ENCODE measurements around the gene NHLRC4. TPM values are rescaled to one million over a fixed set of nuclear protein-coding genes. Genes with fewer than 3 reads are reported as not detected.

NHLRC4 gene
- total and polyA plus RNA-seq, 7 experiments from 2014 or later, result 1.6 to 5.8 (median 4.6) TPM

DNA sequence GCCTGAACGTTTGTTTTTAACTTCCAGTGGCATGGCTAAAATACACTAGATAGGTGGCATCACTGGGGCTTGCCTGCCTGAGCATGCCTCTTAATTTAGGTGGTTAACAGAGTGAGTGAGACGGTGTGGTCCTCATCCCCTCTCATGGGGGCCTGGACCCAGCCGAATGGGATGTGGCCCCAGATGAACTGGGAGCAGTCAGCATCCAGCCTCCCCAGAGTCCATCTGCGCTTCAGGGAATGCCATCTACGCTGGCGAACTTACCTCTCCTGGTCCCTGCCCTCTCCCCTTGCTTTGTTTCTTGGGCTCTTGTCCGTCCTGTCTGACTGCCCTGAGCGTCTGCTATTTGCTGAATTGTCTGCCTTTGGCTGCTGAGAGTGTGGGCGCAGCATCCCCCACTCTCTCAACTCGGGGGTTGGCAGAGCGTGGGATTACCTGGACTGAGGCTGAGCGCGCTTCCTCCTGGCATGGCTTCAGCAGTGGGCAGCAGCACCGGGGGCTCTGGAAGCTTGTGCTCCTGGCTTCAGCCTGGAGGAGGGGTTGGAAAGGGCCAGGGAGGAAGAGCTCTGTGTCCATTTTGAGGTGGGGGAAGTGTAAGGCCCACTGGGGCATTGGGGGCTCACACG lies 25.2 kb downstream of the NHLRC4 start:
- Histone ChIP-seq H3K36me3 (ENCODE audit: control insufficient read depth in 2 of 3, insufficient read depth in 3 of 3, low read length in 3 of 3) (peaks cover 0 to 22% (median 0%) of the 10 kb centered on the region in 3 experiments), H3K9me3 (ENCODE audit: control insufficient read depth in 2 of 3, low read length in 3 of 3) (no peaks in the 10 kb centered on the region), H3K4me1 (ENCODE audit: control insufficient read depth in 2 of 2, insufficient read depth in 2 of 2, low read length in 2 of 2) (peaks cover 15 to 17% of the 10 kb centered on the region in 2 donors), H3K27ac (ENCODE audit: low read depth, low read length) (no peak overlapping the region), H3K4me3 (ENCODE audit: low read length) (no peak overlapping the region), H3K27me3 (ENCODE audit: control insufficient read depth in 2 of 2, insufficient read depth in 2 of 2, low read length in 2 of 2) (no peaks in the 10 kb centered on the region)
- ChIA-PET POLR2A (interaction anchor here (0.8 kb wide), 1 partner anchor 60 kb away, joined by 3 read pairs; no protein-coding TSS in a partner anchor), CTCF (no interaction called here)
- DNase-seq (no peak), ATAC-seq (no peak)
- H3K4me3 Mint-ChIP-seq, result peak overlapping the region; percentile 69 to 98 (median 87)
- H3K9me3 Mint-ChIP-seq, result peaks cover 0 to 1% (median 0%) of the 10 kb centered on the region in 11 donors
- intact Hi-C loops (cut with micrococcal nuclease), result no loop called here
- H3K27me3 Mint-ChIP-seq, result no peaks in the 10 kb centered on the region
- H3K27ac Mint-ChIP-seq, result peak overlapping the region in 3 of 9 donors; percentile 47 to 57 (median 48)
- peaks cover 25 to 52% (median 45%) of the 10 kb centered on the region in 7 donors for H3K4me1 Mint-ChIP-seq
- peaks cover 0 to 10% (median 0%) of the 10 kb centered on the region in 5 donors for H3K36me3 Mint-ChIP-seq

DNA sequence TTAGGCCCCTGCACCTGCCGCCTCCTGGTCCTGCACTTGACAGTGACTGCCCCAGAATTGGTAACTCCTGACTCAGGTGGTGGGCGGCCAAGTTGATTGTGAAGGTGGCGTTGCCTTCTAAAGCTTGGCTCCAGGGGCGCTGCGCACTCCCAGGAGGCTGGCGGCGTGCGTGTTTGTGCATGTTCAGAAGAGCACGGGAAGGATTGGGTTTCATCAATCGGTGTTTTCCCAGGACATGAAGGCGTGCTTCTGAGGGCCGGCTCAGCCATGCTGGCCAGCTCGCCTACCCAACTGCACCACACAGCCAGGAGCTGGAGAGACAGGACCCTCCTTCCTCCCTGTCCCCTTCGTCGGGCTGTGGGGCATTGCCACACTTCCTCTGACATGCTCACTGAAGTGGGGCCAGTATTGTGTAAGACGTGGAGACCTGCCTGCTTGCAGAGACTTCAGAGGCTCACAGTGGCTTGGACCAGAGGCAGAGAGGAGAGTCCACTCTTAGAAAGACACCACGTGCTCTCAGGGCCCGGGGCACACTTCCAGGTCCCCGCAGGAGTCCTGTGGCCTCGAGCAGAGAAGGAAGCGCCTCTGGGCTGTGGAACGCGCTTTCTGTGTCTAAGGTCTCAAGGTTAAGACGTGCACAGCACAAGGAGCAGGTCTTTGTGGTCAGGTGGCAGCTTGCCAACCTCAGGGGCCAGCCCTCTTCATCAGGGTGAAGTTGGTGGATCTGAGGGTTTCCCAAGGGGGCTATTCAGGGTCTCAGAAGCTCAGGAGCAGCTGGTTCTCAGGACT lies 25.9 kb downstream of the NHLRC4 start:
- H3K36me3 ChIP-seq (ENCODE audit: control insufficient read depth in 2 of 3, insufficient read depth in 3 of 3, low read length in 3 of 3), result peaks cover 0 to 22% (median 0%) of the 10 kb centered on the region in 3 experiments
- peaks cover 14 to 17% of the 10 kb centered on the region in 2 donors for H3K4me1 ChIP-seq (ENCODE audit: control insufficient read depth in 2 of 2, insufficient read depth in 2 of 2, low read length in 2 of 2)
- H3K27me3 ChIP-seq (ENCODE audit: control insufficient read depth in 2 of 2, insufficient read depth in 2 of 2, low read length in 2 of 2), result no peaks in the 10 kb centered on the region
- Mint-ChIP-seq H3K4me1 (peaks cover 23 to 49% (median 41%) of the 10 kb centered on the region in 7 donors), H3K4me3 (no peak overlapping the region), H3K36me3 (peaks cover 0 to 11% (median 0%) of the 10 kb centered on the region in 5 donors), H3K9me3 (peaks cover 0 to 1% (median 0%) of the 10 kb centered on the region in 11 donors), H3K27ac (peak overlapping the region in 3 of 9 donors; percentile 5 to 57 (median 48)), H3K27me3 (no peaks in the 10 kb centered on the region)
- ChIA-PET CTCF (no interaction called here), POLR2A (interaction anchor here (0.5 to 0.8 kb wide), 2 partner anchors 20 to 59 kb away, joined by 3 read pairs; no protein-coding TSS in a partner anchor)
- intact Hi-C loops (cut with micrococcal nuclease), result no loop called here
- H3K4me3 ChIP-seq (ENCODE audit: low read length), result no peak overlapping the region
- no peak overlapping the region for H3K27ac ChIP-seq (ENCODE audit: low read depth, low read length)
- H3K9me3 ChIP-seq (ENCODE audit: control insufficient read depth in 2 of 3, low read length in 3 of 3), result no peaks in the 10 kb centered on the region
- ATAC-seq (no peak), DNase-seq (no peak)

DNA sequence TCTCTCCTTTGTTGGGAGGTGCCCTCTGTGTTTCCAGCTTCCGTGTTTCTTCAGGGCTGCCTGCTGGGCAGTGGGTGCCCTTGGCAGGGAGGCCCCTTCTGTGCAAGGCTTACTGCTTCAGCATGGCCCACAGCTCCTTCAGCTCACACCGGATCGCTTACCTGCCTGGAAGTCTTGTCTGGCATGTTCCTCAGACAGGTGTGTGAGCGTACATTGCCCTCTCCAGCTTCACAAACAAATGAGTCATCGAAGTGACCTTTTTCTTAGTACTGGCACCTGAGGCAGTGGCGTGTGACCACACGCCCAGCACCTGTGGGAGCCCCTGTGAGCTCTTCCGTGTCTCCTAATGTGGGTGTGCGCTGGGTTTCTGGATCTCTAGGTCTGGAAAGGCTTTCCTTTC lies 26.6 kb downstream of the NHLRC4 start:
- Mint-ChIP-seq H3K4me1 (peaks cover 17 to 44% (median 36%) of the 10 kb centered on the region in 7 donors), H3K36me3 (peaks cover 0 to 11% (median 0%) of the 10 kb centered on the region in 5 donors), H3K9me3 (peaks cover 0 to 1% (median 0%) of the 10 kb centered on the region in 11 donors), H3K27me3 (no peaks in the 10 kb centered on the region), H3K4me3 (peak overlapping the region in 2 of 10 donors; percentile 14 to 56), H3K27ac (no peak overlapping the region)
- intact Hi-C loops (cut with micrococcal nuclease), result no loop called here
- H3K36me3 ChIP-seq (ENCODE audit: control insufficient read depth in 2 of 3, insufficient read depth in 3 of 3, low read length in 3 of 3), result peaks cover 0 to 22% (median 0%) of the 10 kb centered on the region in 3 experiments
- H3K4me3 ChIP-seq (ENCODE audit: low read length), result no peak overlapping the region
- POLR2A ChIA-PET, result interaction anchor here (0.5 kb wide), 1 partner anchor 21 kb away, joined by 3 read pairs; no protein-coding TSS in a partner anchor
- no peak for ATAC-seq
- H3K4me1 ChIP-seq (ENCODE audit: control insufficient read depth in 2 of 2, insufficient read depth in 2 of 2, low read length in 2 of 2), result peaks cover 8 to 10% of the 10 kb centered on the region in 2 donors
- CTCF ChIA-PET, result no interaction called here
- H3K9me3 ChIP-seq (ENCODE audit: control insufficient read depth in 2 of 3, low read length in 3 of 3), result no peaks in the 10 kb centered on the region
- no peaks in the 10 kb centered on the region for H3K27me3 ChIP-seq (ENCODE audit: control insufficient read depth in 2 of 2, insufficient read depth in 2 of 2, low read length in 2 of 2)
- H3K27ac ChIP-seq (ENCODE audit: low read depth, low read length), result no peak overlapping the region
- DNase-seq, result no peak

DNA sequence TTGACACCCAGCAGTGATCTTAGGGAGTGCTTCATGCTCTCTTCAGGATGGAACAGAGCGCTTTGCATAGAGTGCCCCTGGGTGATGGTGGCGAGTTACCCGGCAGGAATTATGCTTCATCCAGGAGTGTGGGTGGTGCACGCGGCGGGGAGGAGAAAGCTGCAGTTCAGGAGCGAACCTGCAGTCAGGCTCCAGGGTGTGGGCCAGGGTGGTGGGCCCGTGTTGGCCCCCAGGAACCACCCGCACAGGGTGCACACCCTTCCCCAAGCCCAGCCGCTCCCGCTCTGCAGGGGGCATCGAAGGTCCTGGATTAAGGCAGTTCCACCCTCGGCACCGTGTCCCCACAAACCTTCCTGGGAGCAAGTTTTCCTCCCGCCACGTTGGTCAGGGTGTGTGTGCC lies 27.0 kb downstream of the NHLRC4 start:
- ChIA-PET POLR2A (interaction anchor here (0.8 kb wide), 1 partner anchor 10 kb away, joined by 3 read pairs; no protein-coding TSS in a partner anchor), CTCF (no interaction called here)
- Histone ChIP-seq H3K4me3 (ENCODE audit: low read length) (no peak overlapping the region), H3K9me3 (ENCODE audit: control insufficient read depth in 2 of 3, low read length in 3 of 3) (no peaks in the 10 kb centered on the region), H3K27me3 (ENCODE audit: control insufficient read depth in 2 of 2, insufficient read depth in 2 of 2, low read length in 2 of 2) (no peaks in the 10 kb centered on the region), H3K36me3 (ENCODE audit: control insufficient read depth in 2 of 3, insufficient read depth in 3 of 3, low read length in 3 of 3) (peaks cover 0 to 22% (median 0%) of the 10 kb centered on the region in 3 experiments), H3K4me1 (ENCODE audit: control insufficient read depth in 2 of 2, insufficient read depth in 2 of 2, low read length in 2 of 2) (peaks cover 8 to 9% of the 10 kb centered on the region in 2 donors), H3K27ac (ENCODE audit: low read depth, low read length) (no peak overlapping the region)
- no peaks in the 10 kb centered on the region for H3K27me3 Mint-ChIP-seq
- H3K36me3 Mint-ChIP-seq, result peaks cover 0 to 13% (median 0%) of the 10 kb centered on the region in 5 donors
- intact Hi-C loops (cut with micrococcal nuclease), result no loop called here
- ATAC-seq (no peak), DNase-seq (no peak)
- H3K9me3 Mint-ChIP-seq, result no peaks in the 10 kb centered on the region
- H3K27ac Mint-ChIP-seq, result no peak overlapping the region
- H3K4me1 Mint-ChIP-seq, result peaks cover 14 to 43% (median 34%) of the 10 kb centered on the region in 7 donors
- peak overlapping the region in 1 of 10 donors; percentile 76 for H3K4me3 Mint-ChIP-seq

DNA sequence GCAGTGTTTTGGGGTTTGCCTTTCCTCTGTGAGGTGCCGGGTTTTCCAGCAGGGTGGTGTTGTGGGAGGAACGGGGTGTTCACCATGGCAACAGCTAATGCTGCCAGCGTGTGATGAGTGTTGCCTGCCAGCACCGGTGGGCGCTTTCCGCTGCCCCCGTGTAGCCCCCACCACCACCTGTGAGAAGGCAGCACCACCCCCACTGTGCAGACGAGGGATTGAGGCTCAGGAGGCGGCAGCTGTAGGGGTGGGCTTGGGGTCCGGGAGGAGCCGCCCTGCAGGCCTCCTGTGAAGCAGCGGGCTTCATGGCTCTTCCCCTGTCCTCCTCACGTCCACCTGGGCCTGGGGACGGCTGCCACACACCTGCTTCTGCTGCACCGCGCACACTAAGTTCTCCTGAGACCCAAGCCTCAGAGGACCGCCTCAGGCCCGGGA lies 28.3 kb downstream of the NHLRC4 start:
- Mint-ChIP-seq H3K27ac (no peak overlapping the region), H3K4me3 (no peak overlapping the region), H3K36me3 (peaks cover 0 to 15% (median 0%) of the 10 kb centered on the region in 5 donors), H3K9me3 (no peaks in the 10 kb centered on the region), H3K4me1 (peaks cover 14 to 43% (median 34%) of the 10 kb centered on the region in 7 donors), H3K27me3 (no peaks in the 10 kb centered on the region)
- no peak overlapping the region for H3K4me3 ChIP-seq (ENCODE audit: low read length)
- H3K4me1 ChIP-seq (ENCODE audit: control insufficient read depth in 2 of 2, insufficient read depth in 2 of 2, low read length in 2 of 2), result peaks cover 8 to 9% of the 10 kb centered on the region in 2 donors
- H3K9me3 ChIP-seq (ENCODE audit: control insufficient read depth in 2 of 3, low read length in 3 of 3), result no peaks in the 10 kb centered on the region
- ATAC-seq, result no peak
- H3K27ac ChIP-seq (ENCODE audit: low read depth, low read length), result no peak overlapping the region
- DNase-seq, result no peak
- peaks cover 0 to 16% (median 0%) of the 10 kb centered on the region in 3 experiments for H3K36me3 ChIP-seq (ENCODE audit: control insufficient read depth in 2 of 3, insufficient read depth in 3 of 3, low read length in 3 of 3)
- H3K27me3 ChIP-seq (ENCODE audit: control insufficient read depth in 2 of 2, insufficient read depth in 2 of 2, low read length in 2 of 2), result no peaks in the 10 kb centered on the region
- intact Hi-C loops (cut with micrococcal nuclease), result no loop called here
- ChIA-PET POLR2A (no interaction called here), CTCF (no interaction called here)

DNA sequence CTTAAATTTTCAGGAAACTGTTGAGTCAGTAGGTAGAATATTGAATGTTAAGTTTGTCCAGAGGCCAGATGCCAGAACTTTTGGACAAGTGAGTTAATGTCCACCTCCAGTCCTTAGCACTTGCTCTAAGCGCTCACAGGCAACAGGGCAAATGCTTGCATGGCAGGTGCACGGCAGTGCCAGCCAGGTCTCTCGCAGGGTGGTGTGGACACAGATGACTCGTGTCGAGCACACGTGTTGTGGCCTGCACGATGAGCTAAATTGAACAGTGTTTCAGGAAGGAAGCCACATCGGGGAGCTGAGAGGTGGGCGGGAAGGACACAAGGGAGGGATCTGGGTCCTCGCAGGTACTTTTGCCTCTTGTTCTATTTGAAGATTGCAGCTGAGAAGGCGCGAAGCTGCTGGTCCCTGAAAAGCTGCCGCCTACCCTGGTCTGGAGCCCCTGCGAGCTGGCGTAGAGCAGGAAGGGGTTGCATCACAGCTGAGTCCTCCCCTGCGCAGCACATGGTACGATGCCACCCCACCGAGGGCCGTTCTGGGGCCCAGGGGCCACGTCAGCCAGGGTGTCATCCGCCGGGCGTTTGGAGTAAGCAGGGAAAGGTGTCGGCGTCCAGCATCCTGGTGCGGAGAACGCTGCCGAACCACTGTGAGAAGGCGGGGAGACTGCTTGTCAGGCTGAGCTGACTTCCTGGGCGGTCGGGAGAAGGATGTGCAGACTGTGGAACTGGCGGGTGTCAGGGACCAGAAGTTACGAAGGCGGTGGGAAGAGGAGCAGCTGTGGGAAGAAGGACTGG lies 29.3 kb downstream of the NHLRC4 start:
- Mint-ChIP-seq H3K27ac (peak overlapping the region in 1 of 9 donors; percentile 41), H3K4me3 (no peak overlapping the region), H3K4me1 (peaks cover 8 to 38% (median 26%) of the 10 kb centered on the region in 7 donors), H3K9me3 (no peaks in the 10 kb centered on the region), H3K36me3 (peaks cover 0 to 12% (median 0%) of the 10 kb centered on the region in 5 donors), H3K27me3 (no peaks in the 10 kb centered on the region)
- ChIA-PET POLR2A (no interaction called here), CTCF (no interaction called here)
- intact Hi-C loops (cut with micrococcal nuclease), result no loop called here
- Histone ChIP-seq H3K4me1 (ENCODE audit: control insufficient read depth in 2 of 2, insufficient read depth in 2 of 2, low read length in 2 of 2) (peaks cover under 1% of the 10 kb centered on the region in 2 donors), H3K27me3 (ENCODE audit: control insufficient read depth in 2 of 2, insufficient read depth in 2 of 2, low read length in 2 of 2) (no peaks in the 10 kb centered on the region), H3K36me3 (ENCODE audit: control insufficient read depth in 2 of 3, insufficient read depth in 3 of 3, low read length in 3 of 3) (peaks cover 0 to 16% (median 0%) of the 10 kb centered on the region in 3 experiments), H3K4me3 (ENCODE audit: low read length) (no peak overlapping the region), H3K9me3 (ENCODE audit: control insufficient read depth in 2 of 3, low read length in 3 of 3) (no peaks in the 10 kb centered on the region), H3K27ac (ENCODE audit: low read depth, low read length) (no peak overlapping the region)
- ATAC-seq (no peak), DNase-seq (no peak)

Measured in naive thymus-derived CD4-positive, alpha-beta T cell (primary cell).